ENCODE results near the gene NUP93.

Gene NUP93

DNA sequence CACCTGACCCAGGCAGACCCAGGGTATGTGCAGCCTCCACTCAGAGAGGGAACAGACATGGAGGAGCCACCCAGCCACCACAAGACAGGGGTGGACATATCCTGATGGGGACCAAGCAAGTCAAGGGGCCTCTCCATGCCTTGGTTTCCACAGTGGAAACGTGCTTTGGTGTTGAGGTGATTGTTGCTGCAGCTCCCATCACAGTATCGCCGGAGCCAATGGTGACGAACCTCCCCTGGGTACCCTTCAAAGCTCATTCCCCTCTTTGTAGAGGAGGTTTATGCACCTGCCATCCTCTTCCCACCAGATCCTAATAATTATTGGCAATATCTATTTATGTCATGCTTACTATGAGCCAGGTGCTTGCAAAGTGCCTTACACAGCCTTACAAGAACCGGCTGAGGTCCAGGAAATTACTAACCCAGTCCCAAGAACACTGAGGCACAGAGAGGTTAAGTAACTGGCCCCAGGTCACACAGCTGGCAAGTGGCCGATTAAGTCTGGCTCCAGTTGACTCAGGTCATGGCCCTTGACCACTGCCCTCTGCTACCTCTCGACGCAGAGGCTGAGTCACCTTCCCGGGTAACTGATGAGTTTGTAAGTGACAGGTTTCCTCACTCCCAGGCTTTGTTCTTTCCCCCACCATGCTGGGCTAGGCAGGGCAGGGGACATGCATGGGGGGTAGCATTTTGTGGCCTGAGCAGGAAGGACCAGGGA is 155.7 kb downstream of the NUP93 start:
- DNase-seq (ENCODE audit: low read depth in 1 of 2, low spot score in 1 of 2), result no peak

DNA sequence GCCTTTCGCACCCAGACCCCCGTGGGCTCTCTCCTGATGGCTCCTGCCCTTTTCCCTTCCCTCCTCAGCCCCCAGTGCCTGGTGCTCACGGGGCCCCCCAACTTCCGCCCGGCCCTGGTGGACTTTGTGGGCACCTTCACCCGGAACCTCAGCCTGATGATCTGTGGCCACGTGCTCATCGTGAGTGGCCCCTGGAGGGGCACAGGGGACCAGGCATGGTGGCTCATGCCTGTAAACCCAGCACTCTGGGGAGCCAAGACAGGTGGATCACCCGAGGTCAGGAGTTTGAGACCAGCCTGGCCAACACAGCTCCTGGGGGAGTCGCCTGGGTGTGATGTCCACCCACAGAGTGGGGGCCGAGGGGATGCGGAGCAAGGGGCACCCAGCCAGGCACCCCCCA is 156.4 kb downstream of the NUP93 start:
- no peak for DNase-seq (ENCODE audit: low read depth in 1 of 2, low spot score in 1 of 2)

DNA sequence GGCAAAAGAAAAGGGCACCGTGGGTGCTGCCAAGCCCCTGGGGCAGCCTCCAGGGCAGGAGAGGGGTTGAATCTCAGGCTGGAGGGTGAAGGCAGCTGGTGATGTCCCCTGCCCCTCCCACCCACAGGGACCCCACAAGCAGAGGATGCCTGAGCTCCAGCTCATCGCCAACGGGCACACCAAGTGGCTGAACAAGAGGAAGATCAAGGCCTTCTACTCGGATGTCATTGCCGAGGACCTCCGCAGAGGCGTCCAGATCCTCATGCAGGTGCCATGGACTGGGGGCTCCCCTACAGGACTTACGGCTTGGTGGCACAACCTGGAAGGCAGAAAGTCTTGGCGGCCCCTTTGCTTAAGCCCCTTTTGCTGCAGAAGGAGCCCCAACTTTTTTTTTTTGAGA is 156.9 kb downstream of the NUP93 start:
- no peak for DNase-seq (ENCODE audit: low read depth in 1 of 2, low spot score in 1 of 2)

DNA sequence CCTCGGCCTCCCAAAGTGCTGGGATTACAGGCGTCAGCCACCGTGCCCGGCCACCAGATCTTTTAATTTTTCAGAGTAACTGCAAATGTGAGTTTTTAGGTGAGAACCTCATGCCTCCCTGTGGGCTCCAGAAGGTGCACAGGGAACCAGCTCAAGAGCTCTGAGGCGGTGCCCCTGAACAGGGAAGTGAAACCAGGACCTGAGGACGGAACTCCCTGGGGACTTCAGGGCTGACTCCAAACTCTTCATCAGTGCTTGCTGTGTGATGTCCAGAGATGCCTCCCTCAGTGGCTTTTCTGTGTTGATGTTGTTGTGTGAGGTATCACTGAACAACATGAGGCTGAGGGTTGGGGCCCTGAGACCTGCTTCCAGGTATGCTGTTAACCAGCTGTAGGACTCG is 158.9 kb downstream of the NUP93 start:
- no peak for DNase-seq (ENCODE audit: low read depth in 1 of 2, low spot score in 1 of 2)

DNA sequence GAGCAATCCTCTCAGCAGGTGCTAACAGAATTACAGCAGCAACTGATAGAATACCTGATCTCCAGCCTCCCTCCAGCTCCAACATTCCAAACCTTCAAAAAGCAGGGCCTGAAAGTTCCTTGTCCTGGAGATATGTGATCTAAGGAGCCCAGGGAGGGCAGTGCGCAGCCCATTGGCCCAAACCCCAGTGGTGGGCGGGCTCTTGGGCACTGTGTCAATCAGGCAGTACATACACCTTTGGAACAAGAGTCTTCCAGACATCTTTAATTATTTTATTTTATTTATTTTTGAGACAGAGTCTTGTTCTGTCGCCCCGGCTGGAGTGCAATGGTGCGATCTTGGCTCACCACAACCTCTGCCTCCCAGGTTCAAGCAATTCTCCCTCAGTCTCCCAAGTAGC is 159.3 kb downstream of the NUP93 start:
- no peak for DNase-seq (ENCODE audit: low read depth in 1 of 2, low spot score in 1 of 2)

DNA sequence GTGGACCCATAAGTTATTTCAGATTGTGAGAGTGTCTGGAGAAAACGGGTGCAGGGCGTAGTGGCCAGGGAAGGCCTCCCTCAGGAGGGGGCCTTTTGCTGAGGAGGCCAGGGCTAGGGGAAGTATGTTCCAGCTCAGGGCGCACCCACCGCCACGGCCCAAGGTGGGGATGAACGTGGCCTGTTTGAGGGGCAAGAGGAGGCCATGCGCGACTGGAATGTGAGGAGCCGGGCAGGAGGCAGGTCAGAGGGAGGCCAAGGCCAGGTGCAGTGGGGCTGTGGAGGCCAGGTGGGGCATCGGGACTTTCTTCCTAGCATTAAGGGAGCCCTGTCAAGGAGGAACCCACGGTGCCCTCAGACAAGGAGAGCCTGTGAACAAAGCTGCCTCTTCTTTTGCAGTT is 161.8 kb downstream of the NUP93 start:
- no peak for DNase-seq (ENCODE audit: low read depth in 1 of 2, low spot score in 1 of 2)

DNA sequence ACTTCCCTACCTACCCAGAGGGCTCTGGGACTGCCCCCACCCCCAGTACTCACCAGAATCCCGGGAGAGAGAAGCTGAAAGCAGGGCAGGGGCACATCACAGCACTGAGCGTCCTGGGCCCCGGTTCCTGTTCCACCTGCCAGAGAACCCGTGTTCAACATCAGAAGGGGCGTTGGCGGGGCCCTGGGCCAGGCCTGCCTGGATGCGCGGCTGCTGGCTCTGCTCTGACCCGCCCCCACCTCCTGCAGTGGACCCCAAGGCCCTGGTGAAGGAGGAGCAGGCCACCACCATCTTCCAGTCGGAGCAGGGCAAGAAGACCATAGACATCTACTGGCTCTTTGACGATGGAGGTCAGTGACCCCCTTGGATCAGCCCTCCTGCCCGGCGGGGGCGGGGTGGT is 162.8 kb downstream of the NUP93 start:
- no peak for DNase-seq (ENCODE audit: low read depth in 1 of 2, low spot score in 1 of 2)

DNA sequence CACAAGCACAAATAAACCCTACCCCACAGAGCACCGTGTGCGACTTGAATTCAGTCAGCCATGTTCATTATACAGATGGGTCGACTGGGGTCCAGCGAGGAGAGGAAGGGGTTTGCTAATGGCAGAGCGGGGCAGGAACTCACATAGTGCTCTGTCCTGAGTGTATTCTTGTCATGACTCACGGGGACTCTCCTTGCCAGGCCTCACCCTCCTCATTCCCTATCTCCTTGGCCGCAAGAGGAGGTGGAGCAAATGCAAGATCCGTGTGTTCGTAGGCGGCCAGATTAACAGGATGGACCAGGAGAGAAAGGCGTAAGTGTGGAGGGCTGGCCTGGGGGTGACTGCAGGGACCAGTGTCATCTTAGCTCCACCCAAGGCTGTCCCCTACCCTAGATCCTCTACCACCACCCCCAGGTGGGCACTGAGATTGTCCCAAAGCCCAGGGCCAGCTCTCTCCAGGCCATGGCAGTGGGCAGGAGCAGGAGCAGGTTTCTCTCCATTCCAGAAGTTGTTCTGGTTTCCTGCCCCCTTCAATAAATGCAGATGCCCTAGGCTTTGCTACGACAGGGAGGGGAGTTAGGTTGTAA is 164.5 kb downstream of the NUP93 start:
- DNase-seq (ENCODE audit: low read depth in 1 of 2, low spot score in 1 of 2), result no peak

DNA sequence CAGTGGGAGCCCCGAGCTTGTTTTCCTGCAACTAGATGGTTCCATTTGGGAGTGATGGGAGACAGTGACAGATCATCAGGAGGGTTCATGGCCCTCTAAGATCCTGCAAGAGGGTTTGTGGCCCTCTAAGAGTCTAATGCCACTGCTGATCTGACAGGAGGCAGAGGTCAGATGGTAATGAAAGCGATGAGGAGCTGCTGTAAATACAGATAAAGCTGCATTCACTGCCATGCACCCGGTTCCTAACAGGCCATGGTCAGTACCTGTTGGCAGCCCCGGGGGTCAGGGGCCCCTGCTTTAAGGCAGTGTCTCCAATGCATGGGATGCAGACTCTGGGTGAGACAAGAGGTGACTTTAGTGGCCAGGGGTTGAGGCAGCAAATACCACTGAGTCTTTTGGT is 165.9 kb downstream of the NUP93 start:
- DNase-seq (ENCODE audit: low read depth in 1 of 2, low spot score in 1 of 2), result no peak

DNA sequence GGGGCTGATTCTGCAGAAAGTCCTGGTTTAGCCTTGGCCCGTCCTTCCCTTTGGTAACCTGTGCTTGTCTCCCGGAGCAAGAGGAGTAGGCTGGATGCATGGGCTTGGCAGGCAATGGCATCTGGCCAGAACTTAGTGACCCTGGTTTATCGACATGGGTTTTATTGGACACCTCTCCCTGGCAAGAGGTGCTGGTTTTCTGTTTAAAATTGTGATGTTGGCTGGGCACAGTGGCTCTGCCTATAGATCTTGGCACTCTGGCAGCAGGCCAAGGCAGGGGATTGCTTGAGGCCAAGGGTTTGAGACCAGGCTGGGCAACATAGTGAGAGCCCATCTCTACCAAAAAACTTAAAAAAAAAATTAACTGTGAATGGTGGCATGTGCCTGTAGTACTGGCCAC is 166.3 kb downstream of the NUP93 start:
- DNase-seq (ENCODE audit: low read depth in 1 of 2, low spot score in 1 of 2), result no peak

DNA sequence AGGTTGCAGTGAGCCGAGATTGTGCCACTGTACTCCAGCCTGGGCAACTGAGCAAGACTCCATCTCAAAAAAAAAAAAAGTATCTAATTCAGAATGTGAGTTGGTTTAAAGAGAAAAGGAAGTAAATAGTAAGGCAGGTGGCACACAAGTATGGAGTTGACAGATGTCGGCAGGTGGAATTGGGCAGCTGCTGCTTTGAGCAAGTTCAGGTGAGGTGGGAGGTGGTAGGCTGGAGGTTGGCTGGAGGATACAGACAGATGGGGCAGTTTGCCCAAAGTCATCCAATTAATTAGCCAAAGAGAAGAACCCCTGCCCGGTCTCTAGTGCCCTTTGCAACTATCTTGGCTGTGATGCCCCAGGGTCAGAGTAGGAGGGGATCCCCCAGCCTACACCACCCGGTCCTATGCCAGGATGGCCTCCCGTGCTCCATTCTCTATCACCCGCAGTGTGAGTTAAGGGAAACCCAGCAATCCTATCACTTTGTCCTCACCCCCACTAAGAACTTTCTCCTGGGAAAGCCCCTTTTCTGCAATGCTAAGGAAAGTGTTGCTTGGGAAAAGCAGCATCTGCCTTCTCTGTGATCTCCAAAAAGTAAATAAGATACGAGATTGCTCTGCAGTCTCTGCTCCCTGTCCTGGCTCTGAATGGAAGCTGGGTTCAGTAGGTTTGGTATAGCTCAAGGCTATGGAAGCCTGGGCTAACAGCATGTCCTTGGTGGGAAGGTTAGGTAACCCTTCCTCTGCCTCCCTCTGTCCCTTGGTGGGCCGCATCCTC is 167.3 kb downstream of the NUP93 start:
- DNase-seq (ENCODE audit: low read depth in 1 of 2, low spot score in 1 of 2), result no peak

DNA sequence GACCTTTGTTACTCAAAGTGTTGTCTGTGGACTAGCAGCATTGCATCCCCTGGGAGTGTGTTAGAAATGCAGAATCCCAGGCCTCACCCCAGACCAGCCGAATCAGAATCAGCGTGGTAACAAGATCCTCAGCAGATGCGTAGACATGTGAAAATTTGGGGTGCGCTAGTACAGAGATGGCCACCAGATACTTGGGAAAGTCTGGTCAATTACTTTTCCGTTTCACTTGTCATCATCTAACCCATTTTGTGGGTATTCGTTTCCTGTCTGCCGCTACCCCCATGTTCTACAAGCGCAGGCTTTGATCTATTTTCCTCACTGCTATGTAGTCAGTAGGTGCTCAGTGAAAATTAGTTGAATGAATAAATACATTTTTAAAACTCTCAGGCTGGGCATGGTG is 168.9 kb downstream of the NUP93 start:
- DNase-seq (ENCODE audit: low read depth in 1 of 2, low spot score in 1 of 2), result no peak
